HG02943 (cell line): ENCODE measurements around the gene CD101.

Source experiments
- ATAC-seq: cut with Tn5 transposase; IDR thresholded peaks from one replicate; pipeline ENCODE4 v1.9.1; 2021; ENCODE audit warnings: mild to moderate bottlenecking, low read depth, moderate library complexity; ENCODE audit not compliant: unreplicated experiment

Gene CD101

GRCh38 chr1:117011334-117011733 lies 9.8 kb downstream of the CD101 start:
- no peak for ATAC-seq

GRCh38 chr1:117013309-117013858 lies 11.8 kb downstream of the CD101 start:
- no peak for ATAC-seq

GRCh38 chr1:117014209-117014608 lies 12.6 kb downstream of the CD101 start:
- no peak for ATAC-seq

GRCh38 chr1:117015724-117016123 lies 14.2 kb downstream of the CD101 start:
- no peak for ATAC-seq

- ATAC-seq, result no peak
Measured at GRCh38 chr1:117017062-117017461, 15.5 kb downstream of the CD101 start.

- no peak for ATAC-seq
Measured at GRCh38 chr1:117017648-117018047, 16.1 kb downstream of the CD101 start.

- ATAC-seq, result no peak
Measured at GRCh38 chr1:117020526-117021156, 19.1 kb downstream of the CD101 start.

- ATAC-seq, result no peak
Measured at GRCh38 chr1:117022114-117022513, 20.6 kb downstream of the CD101 start.

- ATAC-seq, result no peak
Measured at GRCh38 chr1:117025568-117025967, 24.0 kb downstream of the CD101 start.

- ATAC-seq, result no peak
Measured at GRCh38 chr1:117026361-117026760, 24.8 kb downstream of the CD101 start.

- no peak for ATAC-seq
Measured at GRCh38 chr1:117029685-117030084, 28.1 kb downstream of the CD101 start.

GRCh38 chr1:117030271-117030877 lies 28.8 kb downstream of the CD101 start:
- ATAC-seq, result no peak

- no peak for ATAC-seq
Measured at GRCh38 chr1:117032266-117032665, 30.7 kb downstream of the CD101 start.

GRCh38 chr1:117032681-117033539 lies 31.4 kb downstream of the CD101 start:
- no peak for ATAC-seq

GRCh38 chr1:117033772-117034171 lies 32.2 kb downstream of the CD101 start:
- ATAC-seq, result no peak

- ATAC-seq, result no peak
Measured at GRCh38 chr1:117034791-117035290, 33.3 kb downstream of the CD101 start.

- no peak for ATAC-seq
Measured at GRCh38 chr1:117036018-117036461, 34.5 kb downstream of the CD101 start.

- no peak for ATAC-seq
Measured at GRCh38 chr1:117037802-117038201, 36.2 kb downstream of the CD101 start.

- ATAC-seq, result no peak
Measured at GRCh38 chr1:117038236-117038635, 36.7 kb downstream of the CD101 start.

GRCh38 chr1:117044217-117044616 lies 42.7 kb downstream of the CD101 start:
- no peak for ATAC-seq

GRCh38 chr1:117045644-117046043 lies 44.1 kb downstream of the CD101 start:
- ATAC-seq, result no peak
